B cell (primary cell): ENCODE data around the gene MTUS2. TPM values are rescaled to one million over a fixed set of nuclear protein-coding genes. Genes with fewer than 3 reads are reported as not detected.

ENCODE experiments used
- ATAC-seq: fragments of 200-7000 bp; cut with Tn5 transposase; one replicate; pipeline ENCODE4 v1.10.0; 2021; ENCODE audit warnings: low read depth, mild to moderate bottlenecking, moderate number of reproducible peaks, moderate library complexity
- CTCF ChIA-PET: fragments of 350-600 bp; sonication (Branson Sonifier 250); formaldehyde crosslinking; loops from one replicate; lab custom pipeline; 2021; ENCODE audit warnings: antibody characterized with exemption, inconsistent platforms; lab: Charles Lee
- POLR2A ChIA-PET: fragments of 350-600 bp; sonication (Branson Sonifier 250); formaldehyde crosslinking; loops from one replicate; lab custom pipeline; 2021; ENCODE audit warnings: antibody characterized with exemption; lab: Charles Lee
- DNase-seq: peaks from one replicate; pipeline ENCODE4 v3.0.0; 2013
- H2AFZ ChIP-seq: 2 replicates; pipeline ENCODE4 v1.6.1; 2012; ENCODE audit warnings: mild to moderate bottlenecking, low read depth, low read length; ENCODE audit not compliant: insufficient read depth, poor library complexity, severe bottlenecking
- H3K27ac ChIP-seq, 2 donors: 1 replicate in 1 of 2; 2 replicates in 1 of 2; pipeline ENCODE4 v1.5.1; 2012 to 2013; ENCODE audit warnings: low read length in 2 of 2, mild to moderate bottlenecking in 2 of 2, moderate library complexity in 1 of 2
- H3K27me3 ChIP-seq, 4 experiments: fragments of 200-600 bp in 1 of 4; sonication (generic) in 1 of 4; replicated peaks in 1 of 4; 1 replicate in 2 of 4; 2 replicates in 2 of 4; pipeline versions ENCODE4 v1.6.1 to v1.7.0; 2013 to 2016; ENCODE audit warnings: low read length in 3 of 4, mild to moderate bottlenecking in 2 of 4, mixed read lengths in 1 of 4, moderate library complexity in 1 of 4; ENCODE audit not compliant: insufficient read depth in 4 of 4, control insufficient read depth in 3 of 4; ENCODE audit errors: control extremely low read depth in 1 of 4
- H3K36me3 ChIP-seq, 2 experiments: replicated peaks in 1 of 2; 1 replicate in 1 of 2; 2 replicates in 1 of 2; pipeline versions ENCODE4 v1.6.1 to v1.7.1; 2013; ENCODE audit warnings: low read length in 1 of 2; ENCODE audit not compliant: insufficient read depth in 2 of 2, control insufficient read depth in 1 of 2; ENCODE audit errors: control extremely low read depth in 1 of 2, extremely low read depth in 1 of 2
- H3K4me1 ChIP-seq, 2 donors: fragments of 200-600 bp in 1 of 2; sonication (generic) in 1 of 2; 1 replicate in 1 of 2; 2 replicates in 1 of 2; pipeline versions ENCODE4 v1.5.1 to v1.6.1; 2013 to 2017; ENCODE audit warnings: low read length in 2 of 2; ENCODE audit not compliant: control insufficient read depth in 2 of 2, insufficient read depth in 2 of 2
- H3K4me2 ChIP-seq: replicated peaks from 2 replicates; pipeline ENCODE3; 2012; ENCODE audit warnings: mild to moderate bottlenecking, low read depth, low read length; ENCODE audit not compliant: poor library complexity, severe bottlenecking
- H3K4me3 ChIP-seq, 5 experiments: fragments of 200-600 bp in 1 of 5; sonication (generic) in 1 of 5; 1 replicate in 3 of 5; 2 replicates in 2 of 5; pipeline versions ENCODE4 v1.5.1 to v1.7.0; 2011 to 2016; ENCODE audit warnings: low read length in 4 of 5, mild to moderate bottlenecking in 4 of 5, low read depth in 2 of 5, control low read depth in 1 of 5, moderate library complexity in 1 of 5; ENCODE audit not compliant: insufficient read depth in 1 of 5; ENCODE audit errors: control extremely low read depth in 1 of 5, extremely low read depth in 1 of 5
- H3K79me2 ChIP-seq: fragments of 200-600 bp; sonication (generic); one replicate; pipeline ENCODE4 v1.6.0; 2016; ENCODE audit warnings: low read length; ENCODE audit not compliant: control insufficient read depth, insufficient read depth
- H3K9ac ChIP-seq: fragments of 200-600 bp; sonication (generic); 2 replicates; pipeline ENCODE4 v1.6.1; 2017; ENCODE audit warnings: mild to moderate bottlenecking, low read length, moderate library complexity
- H3K9me3 ChIP-seq, 3 donors: one replicate each; pipeline versions ENCODE4 v1.6.1 to v1.7.1; 2013; ENCODE audit warnings: low read length in 2 of 3; ENCODE audit not compliant: control insufficient read depth in 2 of 3, insufficient read depth in 1 of 3; ENCODE audit errors: control extremely low read depth in 1 of 3
- H4K20me1 ChIP-seq: 2 replicates; pipeline ENCODE4 v1.6.0; 2012; ENCODE audit warnings: mild to moderate bottlenecking, low read length; ENCODE audit not compliant: insufficient read depth, control insufficient read depth, poor library complexity, severe bottlenecking
- H3K27ac Mint-ChIP-seq: one replicate; pipeline ENCODE4 v1.8.0; 2021; ENCODE audit warnings: mixed read lengths
- H3K27me3 Mint-ChIP-seq: one replicate; pipeline ENCODE4 v1.8.0; 2021; ENCODE audit warnings: mixed read lengths
- H3K4me1 Mint-ChIP-seq: one replicate; pipeline ENCODE4 v1.8.0; 2021; ENCODE audit warnings: mixed read lengths
- H3K4me3 Mint-ChIP-seq: one replicate; pipeline ENCODE4 v1.8.0; 2021; ENCODE audit warnings: mixed read lengths
- H3K9me3 Mint-ChIP-seq: one replicate; pipeline ENCODE4 v1.8.0; 2022; ENCODE audit warnings: mixed read lengths; ENCODE audit not compliant: insufficient read depth
- CTCF ChIP-seq: fragments of 200-600 bp; IDR thresholded peaks from one replicate; pipeline ENCODE4 v1.8.0; 2022; ENCODE audit warnings: antibody characterized with exemption, mild to moderate bottlenecking
- EZH2 ChIP-seq: IDR thresholded peaks from 2 replicates; pipeline ENCODE4 v1.6.1; 2012; ENCODE audit warnings: borderline replicate concordance, low read depth, mild to moderate bottlenecking, moderate library complexity, low read length; ENCODE audit not compliant: insufficient read depth, poor library complexity, severe bottlenecking
- WGBS: methylation state at CpG from one replicate; pipeline ENCODE4 v1.1.5; 2013; ENCODE audit warnings: missing lambda C conversion rate; ENCODE audit not compliant: insufficient coverage; 5-methylcytosine and 5-hydroxymethylcytosine counted together
- intact Hi-C: fragments of 100-400 bp; cut with micrococcal nuclease; formaldehyde crosslinking; loops from one replicate; pipeline ENCODE4 v1.10.0; 2022
- polyA plus RNA-seq: library from polyadenylated mRNA; depleted of rRNA; stranded (reverse); fragments of >200 nt; gene quantifications from 2 replicates; pipeline ENCODE4 v1.2.3, GENCODE V29; 2012
- total RNA-seq, 2 donors: library from RNA; stranded (reverse); fragments of 120-200 nt in 1 of 2; gene quantifications; 1 replicate in 1 of 2; 2 replicates in 1 of 2; pipeline versions ENCODE4 v1.2.3 to v1.2.4, GENCODE V29; 2013 to 2022

The MTUS2 gene
- total and polyA plus RNA-seq, 2 donors (not counting 1 experiment from before 2014, with no cell fraction given) = 0.12 TPM; not detected in 1

DNA sequence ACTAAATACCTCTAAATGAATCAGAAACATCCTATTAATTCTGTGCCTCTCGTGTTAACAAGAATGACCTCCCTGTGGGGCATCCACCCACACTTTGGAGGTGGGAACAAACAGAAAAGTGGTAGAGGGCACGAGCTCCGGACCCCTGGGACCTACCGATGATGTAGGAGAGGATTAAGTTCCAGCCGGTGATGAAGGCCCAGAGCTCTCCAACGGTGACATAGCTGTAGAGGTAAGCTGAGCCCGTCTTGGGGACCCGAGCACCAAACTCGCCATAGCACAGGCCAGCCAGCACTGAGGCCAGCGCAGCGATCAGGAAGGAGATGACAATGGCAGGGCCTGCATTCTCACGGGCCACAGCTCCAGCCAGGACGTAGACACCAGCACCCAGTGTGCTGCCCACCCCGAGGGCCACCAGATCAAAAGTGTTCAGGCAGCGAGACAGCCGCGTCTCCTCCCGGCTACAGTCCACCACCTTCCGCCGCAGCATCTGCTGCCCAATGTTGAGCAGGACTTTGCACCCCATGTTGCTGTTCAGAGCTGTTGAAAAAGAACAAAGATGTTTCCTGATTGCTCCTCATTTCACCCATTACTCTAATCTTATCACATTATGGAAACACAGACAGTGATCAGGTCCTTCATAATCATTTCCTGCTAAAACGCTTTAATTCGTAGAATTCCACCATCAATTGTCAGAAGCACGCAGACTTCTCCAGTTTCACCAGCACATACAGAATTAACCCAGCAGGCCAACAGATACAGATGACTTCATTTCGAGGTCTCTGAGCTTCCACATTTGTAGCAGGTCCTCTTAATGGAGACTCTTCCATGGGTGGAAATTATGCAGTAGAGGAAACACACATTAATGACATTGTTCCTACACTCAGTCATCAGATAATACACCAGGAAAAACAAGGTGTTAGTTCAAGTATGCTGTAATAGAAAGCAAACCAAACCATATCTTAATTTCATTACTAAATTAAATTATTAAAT, 715.8 kb downstream of the MTUS2 start:
- 99% methylated on average over 22 of the region's 24 CpGs for WGBS
- Histone ChIP-seq H3K4me2 (no peak overlapping the region), H3K4me1 (no peaks in the 10 kb centered on the region), H3K4me3 (no peak overlapping the region), H3K27ac (no peak overlapping the region), H3K36me3 (peaks cover 0 to 16% of the 10 kb centered on the region in 2 experiments), H4K20me1 (no peaks in the 10 kb centered on the region), H2AFZ (no peak overlapping the region), H3K9ac (no peak overlapping the region), H3K79me2 (peaks cover 3% of the 10 kb centered on the region), H3K27me3 (no peaks in the 10 kb centered on the region), H3K9me3 (no peaks in the 10 kb centered on the region)
- ChIA-PET CTCF (interaction anchor here (1.0 kb wide), 1 partner anchor 28 kb away, joined by 3 read pairs; no protein-coding TSS in a partner anchor), POLR2A (no interaction called here)
- DNase-seq (no peak), ATAC-seq (no peak)
- Mint-ChIP-seq H3K27me3 (no peaks in the 10 kb centered on the region), H3K9me3 (no peaks in the 10 kb centered on the region), H3K27ac (no peak overlapping the region), H3K4me1 (peaks cover 3% of the 10 kb centered on the region), H3K4me3 (no peak overlapping the region)
- intact Hi-C loops = no loop called here
- TF ChIP-seq EZH2 (no peak), CTCF (no peak)

DNA sequence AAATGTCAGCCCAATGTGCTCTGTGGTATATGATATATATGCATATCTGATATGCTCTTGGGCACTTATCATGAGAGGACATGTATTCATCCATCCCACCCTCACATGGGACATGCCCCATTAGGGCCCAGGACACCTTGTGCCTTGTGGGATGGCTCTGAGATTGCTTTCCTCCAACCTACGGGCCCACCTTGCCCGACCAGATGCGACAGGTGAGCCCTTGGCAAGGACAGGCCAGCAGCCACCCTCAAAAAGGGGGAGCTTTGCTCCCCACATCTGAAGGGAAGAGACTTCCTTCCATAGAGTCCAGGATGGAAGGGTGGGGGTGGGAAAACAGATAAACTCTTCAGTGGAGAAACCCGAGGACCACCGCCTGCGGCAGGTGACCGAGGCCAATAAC, 716.7 kb downstream of the MTUS2 start:
- Histone ChIP-seq H3K4me1 (no peaks in the 10 kb centered on the region), H3K36me3 (peaks cover 0 to 13% of the 10 kb centered on the region in 2 experiments), H2AFZ (no peak overlapping the region), H3K4me2 (no peak overlapping the region), H3K4me3 (no peak overlapping the region), H4K20me1 (no peaks in the 10 kb centered on the region), H3K79me2 (peaks cover 10% of the 10 kb centered on the region), H3K27me3 (no peaks in the 10 kb centered on the region), H3K27ac (no peak overlapping the region), H3K9me3 (no peaks in the 10 kb centered on the region), H3K9ac (no peak overlapping the region)
- intact Hi-C loops = no loop called here
- H3K27ac Mint-ChIP-seq = no peak overlapping the region
- H3K4me3 Mint-ChIP-seq = no peak overlapping the region
- H3K4me1 Mint-ChIP-seq = peaks cover 9% of the 10 kb centered on the region
- WGBS = 100% methylated on average over 1 of the region's 7 CpGs
- POLR2A ChIA-PET = no interaction called here
- CTCF ChIA-PET = interaction anchor here (2.1 kb wide), 1 partner anchor 29 kb away, joined by 8 read pairs; no protein-coding TSS in a partner anchor
- ATAC-seq (no peak), DNase-seq (no peak)
- no peaks in the 10 kb centered on the region for H3K9me3 Mint-ChIP-seq
- H3K27me3 Mint-ChIP-seq = no peaks in the 10 kb centered on the region
- TF ChIP-seq EZH2 (no peak), CTCF (no peak)
